ENCODE results near the gene ADAM22. TPM values are rescaled to one million over a fixed set of nuclear protein-coding genes. Genes with fewer than 3 reads are reported as not detected.

The ADAM22 gene
- total and polyA plus RNA-seq, 2 donors from 2014 or later = 2.2 to 7.9 TPM

- H3K36me3 ChIP-seq (ENCODE audit: control insufficient read depth in 2 of 3, insufficient read depth in 3 of 3, low read length in 3 of 3) = no peaks in the 10 kb centered on the region
- intact Hi-C loops (cut with DNase I) = no loop called here
- no peak overlapping the region for H3K4me3 ChIP-seq (ENCODE audit: low read length in 3 of 3)
- DNase-seq = no peak
- TF ChIP-seq CTCF (IDR thresholded peaks at IDR 0.05; ENCODE audit: borderline replicate concordance, extremely low read depth, insufficient read depth) = no peak
- H3K27me3 ChIP-seq (ENCODE audit: control insufficient read depth, insufficient read depth, low read length) = no peaks in the 10 kb centered on the region
- H3K9ac ChIP-seq (ENCODE audit: low read length in 3 of 3) = no peak overlapping the region
- no peaks in the 10 kb centered on the region for H3K9me3 ChIP-seq (ENCODE audit: control insufficient read depth in 2 of 3, insufficient read depth in 1 of 3, low read length in 3 of 3)
- no peaks in the 10 kb centered on the region for H3K4me1 ChIP-seq (ENCODE audit: control insufficient read depth in 2 of 3, insufficient read depth in 2 of 3, low read depth in 1 of 3, low read length in 3 of 3)
- no peak overlapping the region for H3K27ac ChIP-seq (ENCODE audit: low read depth in 2 of 2, low read length in 2 of 2)
- no peak for FAIRE-seq
Measured at GRCh38 chr7:88075216-88075615, 141.2 kb downstream of the ADAM22 start.

GRCh38 chr7:88083883-88084282, 149.8 kb downstream of the ADAM22 start:
- FAIRE-seq = no peak
- Histone ChIP-seq H3K4me3 (ENCODE audit: low read length in 3 of 3) (no peak overlapping the region), H3K9ac (ENCODE audit: low read length in 3 of 3) (no peak overlapping the region), H3K27ac (ENCODE audit: low read depth in 2 of 2, low read length in 2 of 2) (no peak overlapping the region), H3K27me3 (ENCODE audit: control insufficient read depth, insufficient read depth, low read length) (no peaks in the 10 kb centered on the region), H3K9me3 (ENCODE audit: control insufficient read depth in 2 of 3, insufficient read depth in 1 of 3, low read length in 3 of 3) (no peaks in the 10 kb centered on the region), H3K4me1 (ENCODE audit: control insufficient read depth in 2 of 3, insufficient read depth in 2 of 3, low read depth in 1 of 3, low read length in 3 of 3) (no peaks in the 10 kb centered on the region), H3K36me3 (ENCODE audit: control insufficient read depth in 2 of 3, insufficient read depth in 3 of 3, low read length in 3 of 3) (no peaks in the 10 kb centered on the region)
- TF ChIP-seq CTCF (IDR thresholded peaks at IDR 0.05; ENCODE audit: borderline replicate concordance, extremely low read depth, insufficient read depth) = no peak
- DNase-seq = no peak
- intact Hi-C loops (cut with DNase I) = no loop called here

- no peaks in the 10 kb centered on the region for H3K27me3 ChIP-seq (ENCODE audit: control insufficient read depth, insufficient read depth, low read length)
- H3K4me3 ChIP-seq (ENCODE audit: low read length in 3 of 3) = no peak overlapping the region
- H3K9ac ChIP-seq (ENCODE audit: low read length in 3 of 3) = no peak overlapping the region
- no peaks in the 10 kb centered on the region for H3K36me3 ChIP-seq (ENCODE audit: control insufficient read depth in 2 of 3, insufficient read depth in 3 of 3, low read length in 3 of 3)
- DNase-seq (no peak), FAIRE-seq (no peak)
- no peak for TF ChIP-seq CTCF (IDR thresholded peaks at IDR 0.05; ENCODE audit: borderline replicate concordance, extremely low read depth, insufficient read depth)
- no peaks in the 10 kb centered on the region for H3K9me3 ChIP-seq (ENCODE audit: control insufficient read depth in 2 of 3, insufficient read depth in 1 of 3, low read length in 3 of 3)
- H3K4me1 ChIP-seq (ENCODE audit: control insufficient read depth in 2 of 3, insufficient read depth in 2 of 3, low read depth in 1 of 3, low read length in 3 of 3) = no peaks in the 10 kb centered on the region
- H3K27ac ChIP-seq (ENCODE audit: low read depth in 2 of 2, low read length in 2 of 2) = no peak overlapping the region
- intact Hi-C loops (cut with DNase I) = no loop called here
Measured at GRCh38 chr7:88089561-88089960, 155.5 kb downstream of the ADAM22 start.

GRCh38 chr7:88090240-88090639, 156.2 kb downstream of the ADAM22 start:
- Histone ChIP-seq H3K36me3 (ENCODE audit: control insufficient read depth in 2 of 3, insufficient read depth in 3 of 3, low read length in 3 of 3) (no peaks in the 10 kb centered on the region), H3K27me3 (ENCODE audit: control insufficient read depth, insufficient read depth, low read length) (no peaks in the 10 kb centered on the region), H3K4me1 (ENCODE audit: control insufficient read depth in 2 of 3, insufficient read depth in 2 of 3, low read depth in 1 of 3, low read length in 3 of 3) (no peaks in the 10 kb centered on the region), H3K9me3 (ENCODE audit: control insufficient read depth in 2 of 3, insufficient read depth in 1 of 3, low read length in 3 of 3) (no peaks in the 10 kb centered on the region), H3K9ac (ENCODE audit: low read length in 3 of 3) (no peak overlapping the region), H3K27ac (ENCODE audit: low read depth in 2 of 2, low read length in 2 of 2) (no peak overlapping the region), H3K4me3 (ENCODE audit: low read length in 3 of 3) (no peak overlapping the region)
- intact Hi-C loops (cut with DNase I) = no loop called here
- no peak for FAIRE-seq
- DNase-seq = no peak
- no peak for TF ChIP-seq CTCF (IDR thresholded peaks at IDR 0.05; ENCODE audit: borderline replicate concordance, extremely low read depth, insufficient read depth)

All from kidney (tissue), 14 donors.